Pancreas (tissue), 10 donors: ENCODE results near the gene FRMD4B. TPM values are rescaled to one million over a fixed set of nuclear protein-coding genes. Genes with fewer than 3 reads are reported as not detected.
A peak's percentile ranks its signal among the peaks of the same experiment; 100 is the strongest.

ENCODE experiments used
- ATAC-seq, 4 donors: fragments of 200-7000 bp; cut with Tn5 transposase; one replicate each; pipeline versions ENCODE4 v1.8.0 to v1.9.1; 2020; ENCODE audit warnings: mild to moderate bottlenecking in 4 of 4, moderate library complexity in 4 of 4
- DNase-seq, 6 donors: peaks; one replicate each; pipeline ENCODE4 v3.0.0-alpha.2; 2020
- FAIRE-seq: peaks from 2 replicates; lab custom pipeline; 2012; peaks lifted over from hg19 to GRCh38; lab: Jason Lieb, UNC
- H3K27ac ChIP-seq, 4 donors: fragments of 200-600 bp; sonication (generic); 1 replicate in 3 of 4; 2 replicates in 1 of 4; pipeline versions ENCODE4 v1.5.0 to v1.8.0; 2020
- H3K27me3 ChIP-seq, 4 donors: fragments of 200-600 bp; one replicate each; pipeline ENCODE4 v1.8.0; 2021
- H3K36me3 ChIP-seq, 3 donors: fragments of 200-600 bp; sonication (generic) in 1 of 3; one replicate each; pipeline versions ENCODE4 v1.5.0 to v1.8.0; 2020 to 2021
- H3K4me1 ChIP-seq, 3 donors: fragments of 200-600 bp; one replicate each; pipeline ENCODE4 v1.8.0; 2021
- H3K4me3 ChIP-seq, 4 donors: fragments of 200-600 bp; sonication (generic) in 2 of 4; one replicate each; pipeline versions ENCODE4 v1.5.0 to v1.8.0; 2020 to 2021
- H3K9me3 ChIP-seq, 4 donors: fragments of 200-600 bp; one replicate each; pipeline ENCODE4 v1.8.0; 2021
- CTCF ChIP-seq, 4 donors: fragments of 200-600 bp; sonication (generic) in 3 of 4; IDR thresholded peaks; one replicate each; pipeline versions ENCODE4 v1.5.0 to v1.8.0; 2021; ENCODE audit warnings: antibody characterized with exemption in 4 of 4
- WGBS, 2 donors: extraction: QIAGEN DNeasy Blood & Tissue Kit; methylation state at CpG; one replicate each; pipeline ENCODE4 v1.1.7; 2013; 5-methylcytosine and 5-hydroxymethylcytosine counted together
- intact Hi-C, 3 donors: fragments of 100-400 bp; cut with DNase I; formaldehyde crosslinking; loops; one replicate each; pipeline versions ENCODE4 v1.11.1 to v1.14.2; 2022
- polyA plus RNA-seq, 2 donors: library from polyadenylated mRNA; stranded (reverse); fragments of 200-250 nt; gene quantifications; one replicate each; pipeline ENCODE4 v1.2.3, GENCODE V29; 2013
- total RNA-seq, 6 donors: library from RNA; stranded (reverse); fragmentation: NEBNext Ultra II Directional in 4 of 6; extraction: Animal tissue kit (Norgen Biotek cat#: 25700) in 4 of 6; gene quantifications; one replicate each; pipeline versions ENCODE4 v1.2.1 to v1.2.4, GENCODE V29; 2021 to 2023
- donor health status: healthy with polysubstance abuse.
- donor health status: DM: no; HTN: no; CAD: no; lungs with moderate emphysema.
- donor health status: DM: no; HTN: no; CAD: no.
- donor health status: control.
- donor health status: control.
- donor health status: Bipolar disorder and iron deficiency.
- donor health status: DM: yes; HTN: yes; CAD: no.
- donor health status: DM: no; HTN: no; CAD: no.
- donor health status: DM: no; HTN: no; CAD: no.
- donor health status: DM: yes; HTN: yes; CAD: no.

Gene FRMD4B
- total and polyA plus RNA-seq, 8 donors: 4.9 to 20.0 (median 7.3) TPM

GRCh38 chr3:69216981-69217380 lies 168.9 kb downstream of the FRMD4B start:
- H3K27ac ChIP-seq: no peak overlapping the region
- intact Hi-C loops: no loop called here
- no peak for FAIRE-seq
- no peaks in the 10 kb centered on the region for H3K9me3 ChIP-seq
- no peak for DNase-seq
- 32 to 37% methylated on average over 5 of the region's 5 CpGs for WGBS, 2 donors
- H3K36me3 ChIP-seq: no peaks in the 10 kb centered on the region
- H3K4me3 ChIP-seq: no peak overlapping the region
- no peak for TF ChIP-seq CTCF (IDR thresholded peaks at IDR 0.05)
- no peaks in the 10 kb centered on the region for H3K27me3 ChIP-seq
- H3K4me1 ChIP-seq: peaks cover 0 to 11% (median 9%) of the 10 kb centered on the region in 3 donors
- ATAC-seq: no peak

GRCh38 chr3:69214241-69214640 lies 171.6 kb downstream of the FRMD4B start:
- DNase-seq: no peak
- no peaks in the 10 kb centered on the region for H3K9me3 ChIP-seq
- no peaks in the 10 kb centered on the region for H3K27me3 ChIP-seq
- FAIRE-seq: no peak
- intact Hi-C loops: no loop called here
- 45 to 48% methylated on average over 3 of the region's 3 CpGs for WGBS, 2 donors
- peaks cover 0 to 14% (median 9%) of the 10 kb centered on the region in 3 donors for H3K4me1 ChIP-seq
- no peaks in the 10 kb centered on the region for H3K36me3 ChIP-seq
- H3K4me3 ChIP-seq: no peak overlapping the region
- TF ChIP-seq CTCF (IDR thresholded peaks at IDR 0.05): no peak
- H3K27ac ChIP-seq: no peak overlapping the region
- ATAC-seq: no peak

- peak; percentile 85 to 92 (median 86) for ATAC-seq
- DNase-seq: no peak
- intact Hi-C loops: no loop called here
- Histone ChIP-seq H3K36me3 (no peaks in the 10 kb centered on the region), H3K4me1 (peaks cover 0 to 14% (median 9%) of the 10 kb centered on the region in 3 donors), H3K9me3 (no peaks in the 10 kb centered on the region), H3K27me3 (no peaks in the 10 kb centered on the region), H3K4me3 (no peak overlapping the region), H3K27ac (peak overlapping the region in 2 of 4 donors; percentile 38 to 53)
- FAIRE-seq: peak; percentile 61
- TF ChIP-seq CTCF (IDR thresholded peaks at IDR 0.05): no peak
- 55 to 57% methylated on average over 3 of the region's 3 CpGs for WGBS, 2 donors
These were observed 173.3 kb downstream of the FRMD4B start for GRCh38 chr3:69212411-69213160.

GRCh38 chr3:69210068-69210730 lies 175.7 kb downstream of the FRMD4B start:
- intact Hi-C loops: no loop called here
- Histone ChIP-seq H3K4me3 (no peak overlapping the region), H3K27me3 (no peaks in the 10 kb centered on the region), H3K4me1 (peaks cover 0 to 10% (median 9%) of the 10 kb centered on the region in 3 donors), H3K9me3 (no peaks in the 10 kb centered on the region), H3K27ac (no peak overlapping the region), H3K36me3 (no peaks in the 10 kb centered on the region)
- TF ChIP-seq CTCF (IDR thresholded peaks at IDR 0.05): no peak
- no peak for DNase-seq
- FAIRE-seq: no peak
- WGBS, 2 donors: 81 to 83% methylated on average over 5 of the region's 5 CpGs
- ATAC-seq: no peak

- Histone ChIP-seq H3K27ac (no peak overlapping the region), H3K4me1 (peaks cover 0 to 11% (median 10%) of the 10 kb centered on the region in 3 donors), H3K36me3 (no peaks in the 10 kb centered on the region), H3K9me3 (no peaks in the 10 kb centered on the region), H3K27me3 (no peaks in the 10 kb centered on the region), H3K4me3 (no peak overlapping the region)
- FAIRE-seq (no peak), DNase-seq (no peak), ATAC-seq (no peak)
- intact Hi-C loops: no loop called here
- TF ChIP-seq CTCF (IDR thresholded peaks at IDR 0.05): no peak
These were observed 176.5 kb downstream of the FRMD4B start for GRCh38 chr3:69209413-69209812.
